COLO829 (cell line): ENCODE data around the gene HSF2BP.

Experiments used
- DNase-seq: peaks from one replicate; pipeline ENCODE4 v3.0.0; 2012; ENCODE audit warnings: low spot score

The HSF2BP gene

GRCh38 chr21:43648171-43648570 is 11.1 kb downstream of the HSF2BP start:
- DNase-seq = no peak

DNA sequence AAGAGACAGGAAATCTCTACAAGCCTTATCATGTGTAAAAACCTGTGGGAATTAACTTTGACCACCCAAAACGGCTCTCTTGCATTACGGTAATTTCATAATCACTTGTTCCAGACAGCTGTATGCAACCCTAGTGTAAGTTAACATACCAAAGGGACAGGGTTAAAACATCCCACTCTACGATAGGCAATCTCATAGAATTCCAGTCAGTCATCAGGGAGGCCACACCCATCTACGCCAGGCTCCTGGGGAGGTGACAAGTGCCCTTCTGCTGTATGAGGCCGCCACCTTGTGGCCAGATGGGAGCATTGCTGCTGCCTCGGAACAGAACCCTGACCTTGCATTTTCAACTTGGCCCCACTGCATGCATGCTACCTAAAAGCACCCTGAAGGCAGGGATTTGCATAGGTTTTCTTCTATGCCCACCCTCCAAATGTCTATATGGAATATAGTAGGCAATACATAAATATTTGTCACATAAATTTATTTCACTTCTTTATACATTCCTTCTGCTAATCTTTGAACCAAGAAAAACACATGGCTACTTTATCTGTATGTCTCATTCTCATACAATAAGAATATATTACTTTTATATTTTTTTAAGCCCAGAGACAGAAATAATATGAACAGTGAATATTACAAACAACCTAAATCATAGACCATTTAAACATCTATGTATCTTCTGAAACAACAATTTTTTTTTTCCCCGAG is 12.6 kb downstream of the HSF2BP start:
- peak; percentile 89 for DNase-seq

DNA sequence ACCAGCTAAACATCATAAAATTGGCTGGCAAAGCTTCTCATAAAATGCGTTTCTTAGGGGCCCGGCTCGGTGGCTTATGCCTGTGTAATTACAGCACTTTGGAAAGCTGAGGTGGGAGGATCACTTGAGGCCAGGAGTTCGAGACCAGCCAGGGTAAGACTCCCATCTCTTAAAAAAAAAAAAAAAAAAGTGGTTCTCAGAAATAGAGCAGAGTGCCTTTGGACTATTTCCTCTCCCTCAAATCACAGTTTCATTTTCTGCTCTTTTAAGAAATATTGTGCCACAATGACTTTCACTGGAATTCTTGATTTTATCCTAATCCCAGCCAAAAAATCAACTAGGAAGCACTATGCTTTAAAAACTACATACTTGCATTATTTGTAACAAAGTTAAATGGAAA is 13.3 kb downstream of the HSF2BP start:
- no peak for DNase-seq

- DNase-seq = peak; percentile 18
Measured at GRCh38 chr21:43645136-43645891, 14.0 kb downstream of the HSF2BP start.

GRCh38 chr21:43644609-43645008 is 14.7 kb downstream of the HSF2BP start:
- DNase-seq = no peak

- no peak for DNase-seq
Measured at GRCh38 chr21:43644071-43644470, 15.2 kb downstream of the HSF2BP start.

DNA sequence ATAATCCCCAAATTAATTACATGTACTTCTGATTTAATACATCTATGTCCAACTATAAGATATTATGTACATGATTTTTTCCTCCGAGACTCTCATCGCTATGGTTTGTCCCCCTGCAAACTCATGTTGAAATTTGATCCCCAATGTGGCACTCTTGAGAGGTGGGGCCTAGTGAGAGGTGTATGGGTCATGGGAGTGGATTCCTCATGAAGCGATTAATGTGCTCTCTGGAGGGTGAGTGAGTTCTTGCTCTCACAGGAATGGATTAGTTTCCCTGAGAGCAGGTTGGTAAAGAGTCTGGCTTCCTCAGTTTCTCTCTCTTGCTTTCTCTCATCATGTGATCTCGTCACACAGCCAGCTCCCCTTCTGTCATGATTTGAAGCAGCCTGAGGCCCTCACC is 16.1 kb downstream of the HSF2BP start:
- DNase-seq = no peak

- DNase-seq = no peak
Measured at GRCh38 chr21:43640400-43640799, 18.9 kb downstream of the HSF2BP start.

DNA sequence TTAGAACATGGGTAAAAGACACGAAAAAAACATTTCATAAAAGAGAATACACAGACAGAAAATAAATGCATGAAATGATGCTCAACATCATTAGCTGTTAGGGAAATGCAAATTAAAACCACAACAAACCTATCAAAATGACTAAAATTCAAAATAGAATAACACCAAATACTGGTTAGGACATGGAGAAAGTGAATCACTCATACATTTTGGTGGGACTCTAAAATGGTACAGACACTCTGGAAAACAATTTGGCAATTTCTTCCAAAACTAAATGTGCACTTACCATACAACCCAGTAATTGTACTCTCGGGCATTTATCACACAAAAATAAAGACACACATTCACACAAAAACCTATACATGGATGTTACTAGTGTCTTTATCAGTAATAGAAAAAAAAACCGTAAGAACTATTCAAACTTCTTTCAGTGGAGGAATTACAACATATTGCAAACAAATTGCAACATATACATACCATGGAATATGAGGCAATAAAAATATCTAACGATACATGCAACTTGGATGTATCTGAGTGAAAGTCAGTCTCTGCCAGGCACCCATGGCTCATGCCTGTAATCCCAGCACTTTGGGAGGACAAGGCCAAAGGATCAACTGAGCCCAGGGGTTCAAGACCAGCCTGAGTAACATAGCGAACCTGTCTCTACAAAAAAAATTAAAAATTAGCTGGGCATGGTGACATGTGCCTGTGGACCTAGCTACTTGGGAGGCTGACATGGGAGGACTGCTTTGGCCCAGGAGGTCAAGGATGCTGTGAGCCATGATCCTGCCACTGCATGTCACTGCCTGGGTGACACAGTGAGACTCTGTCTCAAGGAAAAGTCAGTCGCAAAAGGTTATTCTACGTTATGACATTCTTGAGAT is 19.6 kb downstream of the HSF2BP start:
- no peak for DNase-seq

DNA sequence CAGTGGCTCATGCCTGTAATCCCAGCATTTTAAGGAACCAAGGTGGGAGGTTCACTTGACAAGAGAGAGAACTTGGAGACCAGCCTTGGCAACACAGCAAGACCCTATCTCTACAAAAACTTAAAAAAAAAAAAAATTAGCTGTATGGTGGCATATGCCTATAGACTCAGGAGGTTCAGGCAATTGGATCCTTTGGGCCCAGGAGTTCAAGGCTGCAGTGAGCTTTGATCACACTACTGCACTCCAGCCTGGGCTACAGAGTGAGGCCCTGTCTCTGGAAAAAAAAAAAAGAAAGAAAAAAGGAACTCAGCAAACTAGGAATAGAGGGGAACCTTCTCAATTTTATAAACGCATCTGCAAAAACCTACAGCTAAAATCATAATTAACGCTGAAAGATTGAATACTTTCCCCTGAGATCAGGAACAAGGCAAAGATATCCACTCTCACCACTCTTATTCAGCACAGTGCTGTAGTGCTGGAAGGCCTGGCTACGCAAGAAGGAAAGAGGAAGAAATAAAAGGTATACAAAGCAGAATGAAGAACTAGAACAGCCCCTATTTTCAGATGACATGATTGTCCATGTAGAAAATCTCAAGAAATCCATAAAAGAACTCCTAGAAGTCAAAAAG is 21.6 kb downstream of the HSF2BP start:
- no peak for DNase-seq

- no peak for DNase-seq
Measured at GRCh38 chr21:43635436-43635835, 23.9 kb downstream of the HSF2BP start.

DNA sequence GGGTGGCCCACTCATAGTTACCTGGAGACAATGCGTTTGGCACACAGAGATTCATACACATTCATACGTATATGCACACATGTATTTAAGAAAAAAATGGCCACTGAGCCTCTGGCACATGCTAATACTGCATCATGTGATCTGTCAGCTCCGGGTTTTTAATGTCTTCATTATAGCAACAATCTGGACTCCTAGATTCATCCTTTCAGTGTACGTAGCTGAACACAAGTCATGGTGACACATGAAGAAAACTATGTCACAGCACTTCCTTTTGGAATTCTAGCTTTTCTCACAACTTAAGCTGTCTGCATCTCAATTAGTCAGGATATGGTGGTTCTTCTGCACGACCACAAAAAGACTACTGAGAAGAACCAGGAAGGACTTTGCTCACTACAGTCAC is 24.7 kb downstream of the HSF2BP start:
- no peak for DNase-seq

DNA sequence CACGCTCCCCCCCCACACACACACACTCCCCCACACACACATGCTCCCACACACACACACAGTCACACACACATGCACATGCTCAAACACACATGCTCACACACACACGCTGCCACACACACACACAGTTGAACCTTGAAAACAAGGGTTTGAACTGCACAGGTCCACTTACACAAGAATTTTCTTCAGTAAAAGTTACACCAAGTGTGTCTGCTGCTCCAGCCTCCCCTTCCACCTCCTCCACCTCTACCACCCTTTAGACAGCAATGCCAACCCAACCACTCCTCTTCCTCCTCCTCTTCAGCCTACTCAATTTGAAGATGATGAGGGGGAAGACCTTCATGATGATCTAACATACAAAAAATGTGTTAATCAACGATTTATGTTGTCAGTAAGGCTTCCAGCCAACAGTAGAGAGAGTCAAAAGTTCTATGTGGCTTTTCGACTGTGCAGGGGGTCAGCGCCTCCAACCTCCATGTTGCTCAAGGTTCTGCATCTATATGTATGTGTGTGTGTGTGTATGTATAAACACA is 26.8 kb downstream of the HSF2BP start:
- DNase-seq = no peak

DNA sequence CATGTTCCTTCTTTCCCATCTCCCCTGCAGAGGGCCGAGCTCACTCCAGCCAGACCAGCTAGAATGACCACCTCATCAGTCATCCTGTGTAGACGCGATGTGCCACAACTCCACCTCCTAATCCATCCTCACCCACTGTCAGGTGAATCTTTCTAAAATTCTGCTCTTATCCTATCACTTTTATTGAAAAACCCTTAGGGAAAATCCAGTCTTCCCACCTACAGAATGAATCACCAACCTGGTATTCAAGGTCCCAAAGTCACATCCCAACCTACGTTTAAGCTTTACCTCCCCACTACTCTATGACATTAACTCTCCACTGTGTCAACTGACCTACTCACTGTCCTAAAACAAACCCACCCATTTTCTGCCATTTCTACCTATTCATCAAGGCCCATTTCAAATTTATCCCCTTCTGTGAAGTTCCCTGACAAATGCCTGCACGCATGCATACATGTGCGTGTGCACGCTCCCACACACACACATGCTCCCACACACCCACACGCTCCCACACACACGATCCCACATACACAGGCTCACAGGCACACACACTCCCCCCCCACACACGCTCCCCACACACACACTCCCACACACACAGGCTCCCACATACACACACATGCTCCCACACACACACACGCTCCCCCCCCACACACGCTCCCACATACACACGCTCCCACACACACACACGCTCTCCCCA is 27.7 kb downstream of the HSF2BP start:
- no peak for DNase-seq

DNA sequence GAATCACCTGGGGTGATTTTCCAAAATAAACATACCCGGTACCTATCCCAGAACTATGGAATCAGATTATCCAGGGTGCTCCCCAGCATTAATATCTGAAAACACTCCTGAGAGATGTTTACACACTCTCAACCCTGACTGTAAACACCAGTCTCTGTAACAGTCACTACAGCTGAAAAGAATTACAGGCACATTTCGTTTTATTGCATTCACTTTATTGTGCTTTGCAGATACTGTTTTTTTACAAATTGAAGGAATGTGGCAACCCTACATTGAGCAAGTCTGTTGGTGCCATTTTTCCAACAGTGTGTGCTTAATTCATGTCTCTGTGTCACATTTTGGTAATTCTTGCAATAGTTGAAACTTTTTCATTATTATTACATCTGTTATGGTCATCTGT is 31.8 kb downstream of the HSF2BP start:
- no peak for DNase-seq

DNA sequence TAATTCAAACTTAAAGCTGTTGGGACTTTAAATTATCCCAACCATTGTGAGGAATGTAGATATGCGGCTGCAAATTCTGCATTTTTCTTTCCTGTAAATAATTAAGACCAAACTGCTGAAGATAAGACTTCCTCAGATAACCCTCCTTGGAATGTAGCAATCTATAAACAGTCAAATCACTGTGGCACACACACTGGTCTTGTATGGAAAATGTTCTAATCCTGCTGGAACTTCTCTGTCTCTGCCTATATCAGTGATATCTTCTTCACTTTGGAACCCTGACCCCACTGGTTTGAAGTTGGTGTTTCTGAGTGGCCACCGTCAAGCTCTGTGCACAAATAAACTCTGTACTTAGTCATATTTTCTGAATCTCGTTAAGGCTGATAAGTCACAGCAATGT is 32.9 kb downstream of the HSF2BP start:
- DNase-seq = no peak

DNA sequence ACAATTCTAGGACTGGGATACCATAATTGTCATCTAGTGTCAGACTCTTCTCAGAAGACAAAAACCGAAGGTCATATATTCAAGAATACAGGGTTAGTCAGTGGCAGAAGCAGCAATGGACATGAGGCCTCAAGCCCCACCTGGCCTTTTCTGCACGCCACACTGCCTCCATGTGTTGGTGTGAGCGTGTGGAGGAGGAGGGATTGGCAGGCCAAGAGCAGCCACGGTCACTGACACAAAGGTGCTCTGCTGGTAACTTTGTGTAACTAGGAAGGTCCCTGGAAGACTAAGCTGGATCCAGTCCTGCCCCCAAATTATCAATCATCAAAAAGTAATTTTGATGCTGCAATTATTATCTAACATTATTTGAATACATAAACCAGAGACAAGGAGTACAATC is 34.9 kb downstream of the HSF2BP start:
- no peak for DNase-seq

- DNase-seq = no peak
Measured at GRCh38 chr21:43623588-43623987, 35.7 kb downstream of the HSF2BP start.

DNA sequence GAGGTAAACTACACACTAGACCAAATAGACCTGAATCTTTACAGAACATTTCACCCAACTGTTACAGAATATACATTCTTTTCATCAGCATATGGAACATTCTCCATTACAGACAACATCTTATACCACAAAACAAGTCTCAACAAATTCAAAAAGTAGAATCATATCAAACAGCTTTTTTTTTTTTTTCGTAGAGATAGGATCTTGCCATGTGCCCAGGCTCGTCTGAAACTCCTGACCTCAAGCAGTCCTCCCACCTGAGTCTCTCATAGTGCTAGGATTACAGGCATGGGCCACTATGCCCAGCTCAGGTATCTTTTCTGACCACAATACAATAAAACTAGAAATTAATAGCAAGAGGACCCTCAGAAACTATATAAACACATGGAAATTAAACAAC is 36.5 kb downstream of the HSF2BP start:
- DNase-seq = no peak

GRCh38 chr21:43619856-43620255 is 39.4 kb downstream of the HSF2BP start:
- DNase-seq = no peak

DNA sequence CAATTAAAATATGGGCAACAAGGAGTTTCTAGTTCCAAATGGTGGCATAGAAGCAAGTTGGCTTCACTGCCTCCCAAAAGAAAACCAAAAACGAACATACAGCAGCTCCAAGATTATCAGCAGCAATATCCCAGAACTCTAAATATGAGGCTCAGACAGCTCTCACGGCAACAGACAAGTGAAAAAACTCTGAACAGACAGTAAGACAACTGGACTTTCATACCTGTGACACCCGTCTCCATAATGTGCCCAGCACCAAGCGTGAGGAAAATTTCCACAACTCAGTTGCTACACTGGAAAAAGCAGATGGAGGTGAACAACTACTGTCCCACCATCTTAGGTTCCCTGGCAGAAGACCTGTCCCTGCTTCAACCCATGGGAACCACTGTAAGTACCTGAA is 39.9 kb downstream of the HSF2BP start:
- DNase-seq = no peak
